ENCODE data around the gene HNRNPM.

DNA sequence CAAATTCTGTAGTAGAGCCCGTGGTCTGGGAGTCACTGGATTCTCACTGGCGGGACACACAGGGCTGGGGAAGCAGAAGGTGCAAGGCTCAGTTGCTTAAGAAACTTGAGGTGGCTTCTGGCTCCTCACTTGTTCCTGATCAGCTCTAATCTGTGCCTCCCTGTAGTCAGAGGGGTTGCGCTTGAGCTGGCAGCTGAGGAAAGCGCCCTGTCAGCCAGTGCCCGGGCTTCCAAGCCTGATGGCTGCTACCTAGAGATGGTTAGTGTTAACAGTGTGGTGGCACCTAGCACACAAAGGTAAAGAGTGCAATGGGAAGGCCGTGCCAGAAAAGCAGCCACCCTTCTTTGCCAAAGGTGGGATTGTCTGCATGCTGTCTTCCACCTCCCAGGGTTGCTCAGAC is 8.8 kb downstream of the HNRNPM start:
- TF ChIP-seq, protein P1, sequence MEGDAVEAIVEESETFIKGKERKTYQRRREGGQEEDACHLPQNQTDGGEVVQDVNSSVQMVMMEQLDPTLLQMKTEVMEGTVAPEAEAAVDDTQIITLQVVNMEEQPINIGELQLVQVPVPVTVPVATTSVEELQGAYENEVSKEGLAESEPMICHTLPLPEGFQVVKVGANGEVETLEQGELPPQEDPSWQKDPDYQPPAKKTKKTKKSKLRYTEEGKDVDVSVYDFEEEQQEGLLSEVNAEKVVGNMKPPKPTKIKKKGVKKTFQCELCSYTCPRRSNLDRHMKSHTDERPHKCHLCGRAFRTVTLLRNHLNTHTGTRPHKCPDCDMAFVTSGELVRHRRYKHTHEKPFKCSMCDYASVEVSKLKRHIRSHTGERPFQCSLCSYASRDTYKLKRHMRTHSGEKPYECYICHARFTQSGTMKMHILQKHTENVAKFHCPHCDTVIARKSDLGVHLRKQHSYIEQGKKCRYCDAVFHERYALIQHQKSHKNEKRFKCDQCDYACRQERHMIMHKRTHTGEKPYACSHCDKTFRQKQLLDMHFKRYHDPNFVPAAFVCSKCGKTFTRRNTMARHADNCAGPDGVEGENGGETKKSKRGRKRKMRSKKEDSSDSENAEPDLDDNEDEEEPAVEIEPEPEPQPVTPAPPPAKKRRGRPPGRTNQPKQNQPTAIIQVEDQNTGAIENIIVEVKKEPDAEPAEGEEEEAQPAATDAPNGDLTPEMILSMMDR (IDR thresholded peaks at IDR 0.05) = no peak
- TF ChIP-seq EP300 (IDR thresholded peaks at IDR 0.05) (no peak), POLR2A (IDR thresholded peaks at IDR 0.05; ENCODE audit: low read depth) (no peak), POLR2AphosphoS5 (IDR thresholded peaks at IDR 0.05) (no peak)

All from esophagus muscularis mucosa (tissue), 4 donors.